ENCODE measurements around the gene SMARCD2.

GRCh38 chr17:63804328-63804727 lies 38.2 kb downstream of the SMARCD2 start:
- TF ChIP-seq, protein P1, sequence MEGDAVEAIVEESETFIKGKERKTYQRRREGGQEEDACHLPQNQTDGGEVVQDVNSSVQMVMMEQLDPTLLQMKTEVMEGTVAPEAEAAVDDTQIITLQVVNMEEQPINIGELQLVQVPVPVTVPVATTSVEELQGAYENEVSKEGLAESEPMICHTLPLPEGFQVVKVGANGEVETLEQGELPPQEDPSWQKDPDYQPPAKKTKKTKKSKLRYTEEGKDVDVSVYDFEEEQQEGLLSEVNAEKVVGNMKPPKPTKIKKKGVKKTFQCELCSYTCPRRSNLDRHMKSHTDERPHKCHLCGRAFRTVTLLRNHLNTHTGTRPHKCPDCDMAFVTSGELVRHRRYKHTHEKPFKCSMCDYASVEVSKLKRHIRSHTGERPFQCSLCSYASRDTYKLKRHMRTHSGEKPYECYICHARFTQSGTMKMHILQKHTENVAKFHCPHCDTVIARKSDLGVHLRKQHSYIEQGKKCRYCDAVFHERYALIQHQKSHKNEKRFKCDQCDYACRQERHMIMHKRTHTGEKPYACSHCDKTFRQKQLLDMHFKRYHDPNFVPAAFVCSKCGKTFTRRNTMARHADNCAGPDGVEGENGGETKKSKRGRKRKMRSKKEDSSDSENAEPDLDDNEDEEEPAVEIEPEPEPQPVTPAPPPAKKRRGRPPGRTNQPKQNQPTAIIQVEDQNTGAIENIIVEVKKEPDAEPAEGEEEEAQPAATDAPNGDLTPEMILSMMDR (IDR thresholded peaks at IDR 0.05; ENCODE audit: low read length) = no peak
- no peak for TF ChIP-seq EZH2 (optimal IDR thresholded peaks at IDR 0.05; ENCODE audit: low read depth, low read length)
- no peak for TF ChIP-seq EZH2phosphoT487 (IDR thresholded peaks at IDR 0.05; ENCODE audit: low read length)
